Neutrophil (primary cell): ENCODE data around the gene KDM4D.
"Not testable (repeated sequence)": the region's sequence is repeated elsewhere in the genome, so short reads cannot be mapped to it uniquely, and the experiment has no call there.

Experiments
- H3K27ac ChIP-seq: fragments of 200-600 bp; sonication (generic); 2 replicates; pipeline ENCODE4 v1.5.1; 2016; ENCODE audit warnings: mild to moderate bottlenecking, moderate library complexity
- H3K27me3 ChIP-seq: fragments of 200-600 bp; sonication (generic); 2 replicates; pipeline ENCODE4 v1.6.0; 2016; ENCODE audit warnings: mild to moderate bottlenecking
- H3K36me3 ChIP-seq: fragments of 200-600 bp; sonication (generic); 2 replicates; pipeline ENCODE4 v1.5.1; 2017
- H3K4me1 ChIP-seq, 2 experiments: fragments of 200-600 bp in 1 of 2; sonication (generic) in 1 of 2; 1 replicate in 1 of 2; 2 replicates in 1 of 2; pipeline versions ENCODE4 v1.5.1 to v1.6.1; 2013 to 2016; ENCODE audit warnings: low read depth in 1 of 2, low read length in 1 of 2, mild to moderate bottlenecking in 1 of 2, moderate library complexity in 1 of 2; ENCODE audit not compliant: control insufficient read depth in 1 of 2, insufficient read depth in 1 of 2
- H3K4me3 ChIP-seq, 2 experiments: fragments of 200-600 bp in 1 of 2; sonication (generic) in 1 of 2; 1 replicate in 1 of 2; 2 replicates in 1 of 2; pipeline ENCODE4 v1.5.1; 2013 to 2016; ENCODE audit warnings: low read depth in 1 of 2, low read length in 1 of 2, mild to moderate bottlenecking in 1 of 2, moderate library complexity in 1 of 2
- H3K9me3 ChIP-seq: fragments of 200-600 bp; sonication (generic); 2 replicates; pipeline ENCODE4 v1.5.1; 2016
- CTCF ChIP-seq: fragments of 200-600 bp; sonication (generic); IDR thresholded peaks from 2 replicates; pipeline ENCODE4 v1.5.1; 2016; ENCODE audit warnings: antibody characterized with exemption

The KDM4D gene

GRCh38 chr11:95024958-95025357 is 51.4 kb downstream of the KDM4D start, which contains the start of gene KDM4E:
TSS of gene KDM4E (plus strand) at chr11:95025258. CDS start at chr11:95025558, 300 bp downstream.
- H3K36me3 ChIP-seq: no peaks in the 10 kb centered on the region
- no peak for TF ChIP-seq CTCF
- no peak within 1 kb of the TSS for H3K27ac ChIP-seq
- H3K9me3 ChIP-seq: no peaks in the 10 kb centered on the region
- H3K27me3 ChIP-seq: no peaks in the 10 kb centered on the region
- H3K4me1 ChIP-seq: no peaks in the 10 kb centered on the region
- H3K4me3 ChIP-seq: no peak within 1 kb of the TSS

GRCh38 chr11:95025594-95025993 is 52.1 kb downstream of the KDM4D start:
- not testable (repeated sequence) for H3K36me3 ChIP-seq, H3K4me1 ChIP-seq, H3K27me3 ChIP-seq, H3K27ac ChIP-seq, H3K9me3 ChIP-seq, H3K4me3 ChIP-seq

DNA sequence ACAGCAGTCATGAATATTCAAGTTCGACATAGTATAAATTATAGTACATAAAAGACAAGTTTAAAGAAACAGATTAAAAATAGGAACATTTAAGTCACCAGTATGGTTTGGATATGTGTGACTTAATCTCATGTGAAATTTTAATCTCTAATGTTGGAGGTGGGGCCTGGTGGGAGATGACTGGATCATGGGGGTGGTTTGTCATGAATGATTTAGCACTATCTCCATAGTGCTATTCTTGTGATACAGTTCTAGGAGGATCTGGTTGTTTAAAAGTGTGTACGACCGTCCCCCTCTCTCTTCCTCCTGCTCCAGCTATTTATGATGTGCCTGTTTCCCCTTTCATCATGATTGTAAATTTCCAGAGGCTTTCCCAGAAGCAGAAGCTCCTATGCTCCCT is 54.8 kb downstream of the KDM4D start:
- H3K9me3 ChIP-seq: no peaks in the 10 kb centered on the region
- H3K36me3 ChIP-seq: no peaks in the 10 kb centered on the region
- H3K27ac ChIP-seq: no peak overlapping the region
- H3K4me1 ChIP-seq: no peaks in the 10 kb centered on the region
- no peaks in the 10 kb centered on the region for H3K27me3 ChIP-seq
- no peak overlapping the region for H3K4me3 ChIP-seq
- TF ChIP-seq CTCF: no peak

GRCh38 chr11:95033051-95033450 is 59.5 kb downstream of the KDM4D start:
- Histone ChIP-seq H3K27ac (no peak overlapping the region), H3K9me3 (no peaks in the 10 kb centered on the region), H3K4me3 (no peak overlapping the region), H3K36me3 (no peaks in the 10 kb centered on the region), H3K4me1 (no peaks in the 10 kb centered on the region), H3K27me3 (peaks cover 37% of the 10 kb centered on the region)
- no peak for TF ChIP-seq CTCF

GRCh38 chr11:95035316-95035715 is 61.8 kb downstream of the KDM4D start:
- Histone ChIP-seq H3K4me3 (no peak overlapping the region), H3K9me3 (no peaks in the 10 kb centered on the region), H3K27me3 (peaks cover 47% of the 10 kb centered on the region), H3K4me1 (no peaks in the 10 kb centered on the region), H3K27ac (no peak overlapping the region), H3K36me3 (no peaks in the 10 kb centered on the region)
- TF ChIP-seq CTCF: no peak

DNA sequence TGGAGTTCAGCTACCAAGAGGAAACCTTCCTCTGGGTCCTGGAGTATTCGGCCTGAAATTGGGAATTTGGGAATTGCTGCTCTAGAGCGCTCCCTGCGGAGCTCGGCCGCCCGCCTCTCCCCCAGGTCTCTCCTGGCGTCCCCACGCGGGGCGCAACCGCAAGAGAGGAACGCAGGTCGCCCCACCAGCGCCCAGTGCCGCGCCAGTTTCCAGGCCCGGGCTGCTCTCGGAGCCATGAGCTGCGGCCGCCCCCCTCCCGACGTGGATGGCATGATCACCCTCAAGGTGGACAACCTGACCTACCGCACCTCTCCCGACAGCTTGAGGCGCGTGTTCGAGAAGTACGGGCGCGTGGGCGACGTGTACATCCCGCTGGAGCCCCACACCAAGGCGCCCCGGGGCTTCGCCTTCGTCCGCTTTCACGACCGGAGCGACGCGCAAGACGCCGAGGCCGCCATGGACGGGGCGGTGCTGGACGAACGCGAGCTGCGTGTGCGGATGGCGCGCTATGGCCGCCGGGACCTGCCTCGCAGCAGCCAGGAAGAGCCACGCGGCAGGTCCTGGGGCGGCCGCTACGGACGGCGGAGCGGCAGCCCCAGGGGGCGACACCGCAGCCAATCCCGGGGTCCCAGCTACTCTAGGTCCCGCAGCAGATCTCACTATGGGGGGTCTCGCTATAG is 64.0 kb downstream of the KDM4D start:
- H3K9me3 ChIP-seq, H3K36me3 ChIP-seq, H3K4me3 ChIP-seq, H3K4me1 ChIP-seq, H3K27ac ChIP-seq: not testable (repeated sequence)
- peaks cover 51% of the 10 kb centered on the region for H3K27me3 ChIP-seq

DNA sequence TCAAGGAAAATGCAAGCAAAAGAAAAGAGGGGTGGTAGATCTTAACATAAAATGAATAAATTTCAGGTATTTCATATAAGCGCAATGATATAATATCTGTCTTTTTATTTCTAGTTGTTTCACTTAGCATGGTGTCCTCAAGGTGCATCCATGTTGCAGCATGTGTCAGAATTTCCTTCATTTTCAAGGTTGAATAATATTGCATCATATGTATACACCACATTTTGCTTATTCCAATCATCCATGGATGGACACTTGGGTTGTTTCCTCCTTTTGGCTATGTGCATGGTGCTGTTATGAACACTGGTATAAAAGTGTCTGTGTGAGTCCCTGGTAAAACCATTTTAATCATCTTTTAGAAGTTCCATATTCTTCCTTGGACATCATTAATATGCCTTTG is 68.7 kb downstream of the KDM4D start:
- Histone ChIP-seq H3K4me1 (no peaks in the 10 kb centered on the region), H3K27me3 (peaks cover 64% of the 10 kb centered on the region), H3K36me3 (no peaks in the 10 kb centered on the region), H3K27ac (no peak overlapping the region), H3K4me3 (no peak overlapping the region), H3K9me3 (no peaks in the 10 kb centered on the region)
- TF ChIP-seq CTCF: no peak
